H1 (cell line): ENCODE data around the gene NCBP1. TPM values are rescaled to one million over a fixed set of nuclear protein-coding genes. Genes with fewer than 3 reads are reported as not detected.

ENCODE experiments used
- CTCF ChIA-PET: fragments of 300-600 bp; sonication (Branson Sonifier 250); formaldehyde crosslinking; loops from one replicate; lab custom pipeline; 2021; ENCODE audit not compliant: partially characterized antibody; lab: Charles Lee
- POLR2A ChIA-PET: fragments of 300-600 bp; sonication (Branson Sonifier 250); formaldehyde crosslinking; loops from one replicate; lab custom pipeline; 2021; ENCODE audit warnings: inconsistent platforms; ENCODE audit not compliant: partially characterized antibody; lab: Charles Lee
- DNase-seq, 2 experiments: peaks; one replicate each; pipeline versions ENCODE4 v3.0.0 to v3.0.0-alpha.2; 2010 to 2022; ENCODE audit warnings: low spot score in 2 of 2, low read depth in 1 of 2, mixed read lengths in 1 of 2
- FAIRE-seq: peaks from 2 replicates; lab custom pipeline; 2011; peaks lifted over from hg19 to GRCh38; lab: Jason Lieb, UNC
- H2AFZ ChIP-seq: 2 replicates; pipeline ENCODE4 v1.8.1; 2012; ENCODE audit warnings: low read length, inconsistent platforms
- H2AK5ac ChIP-seq: 2 replicates; pipeline ENCODE4 v1.6.1; 2013; ENCODE audit warnings: low read depth, low read length
- H2BK120ac ChIP-seq: replicated peaks from 2 replicates; pipeline ENCODE3; 2013; ENCODE audit warnings: low read depth, low read length, inconsistent platforms
- H2BK12ac ChIP-seq: 2 replicates; pipeline ENCODE4 v1.6.1; 2013; ENCODE audit warnings: low read depth, low read length
- H2BK15ac ChIP-seq: 2 replicates; pipeline ENCODE4 v1.6.1; 2013; ENCODE audit warnings: low read length
- H2BK20ac ChIP-seq: 2 replicates; pipeline ENCODE4 v1.6.1; 2013; ENCODE audit warnings: low read length
- H2BK5ac ChIP-seq: 2 replicates; pipeline ENCODE4 v1.6.1; 2013; ENCODE audit warnings: low read depth, low read length
- H3K14ac ChIP-seq: 2 replicates; pipeline ENCODE4 v1.6.1; 2013; ENCODE audit warnings: inconsistent platforms; ENCODE audit not compliant: insufficient read length
- H3K18ac ChIP-seq: 2 replicates; pipeline ENCODE4 v1.6.1; 2013; ENCODE audit warnings: low read length; ENCODE audit errors: extremely low read depth
- H3K23ac ChIP-seq: 2 replicates; pipeline ENCODE4 v1.6.1; 2013; ENCODE audit warnings: inconsistent platforms; ENCODE audit not compliant: insufficient read length
- H3K23me2 ChIP-seq: 2 replicates; pipeline ENCODE4 v1.6.1; 2013; ENCODE audit warnings: low read depth, low read length
- H3K27ac ChIP-seq: 2 replicates; pipeline ENCODE4 v1.6.1; 2011; ENCODE audit warnings: low read depth, low read length, inconsistent platforms
- H3K27me3 ChIP-seq, 4 experiments: replicated peaks in 1 of 4; 1 replicate in 1 of 4; 2 replicates in 3 of 4; pipeline versions ENCODE4 v1.6.1 to v1.8.1; 2011 to 2013; ENCODE audit warnings: low read length in 3 of 4, mild to moderate bottlenecking in 3 of 4, inconsistent platforms in 2 of 4, mixed read lengths in 2 of 4, moderate library complexity in 1 of 4; ENCODE audit not compliant: control insufficient read depth in 3 of 4, insufficient read depth in 3 of 4; ENCODE audit errors: extremely low read depth in 1 of 4
- H3K36me3 ChIP-seq, 4 experiments: 2 replicates each; pipeline versions ENCODE4 v1.6.1 to v1.8.1; 2011 to 2013; ENCODE audit warnings: mild to moderate bottlenecking in 4 of 4, low read length in 3 of 4, moderate library complexity in 2 of 4, control low read depth in 1 of 4, inconsistent platforms in 1 of 4; ENCODE audit not compliant: insufficient read depth in 4 of 4, control insufficient read depth in 2 of 4
- H3K4ac ChIP-seq: replicated peaks from 2 replicates; pipeline ENCODE3; 2013; ENCODE audit warnings: low read length, low read depth, mixed read lengths, inconsistent platforms; ENCODE audit not compliant: insufficient read length
- H3K4me1 ChIP-seq, 4 experiments: replicated peaks in 1 of 4; 1 replicate in 1 of 4; 2 replicates in 3 of 4; pipeline versions ENCODE4 v1.6.1 to v1.8.1; 2011 to 2013; ENCODE audit warnings: low read length in 3 of 4, inconsistent platforms in 2 of 4, mixed read lengths in 1 of 4; ENCODE audit not compliant: insufficient read depth in 4 of 4, control insufficient read depth in 3 of 4
- H3K4me2 ChIP-seq, 2 experiments: 2 replicates each; pipeline versions ENCODE4 v1.6.1 to v1.8.1; 2011 to 2013; ENCODE audit warnings: low read depth in 2 of 2, low read length in 2 of 2, control low read depth in 1 of 2, inconsistent platforms in 1 of 2, mild to moderate bottlenecking in 1 of 2; ENCODE audit not compliant: insufficient read depth in 1 of 2
- H3K4me3 ChIP-seq, 4 experiments: fragments of 200-600, 300-600 bp in 1 of 4; sonication (generic), shearing (Covaris generic), sonication (Bioruptor Twin) in 1 of 4; 2 replicates each; pipeline versions ENCODE4 v1.5.1 to v1.8.1; 2011 to 2016; ENCODE audit warnings: low read length in 4 of 4, low read depth in 3 of 4, control low read depth in 2 of 4, inconsistent platforms in 2 of 4, mild to moderate bottlenecking in 2 of 4, mixed read lengths in 1 of 4, moderate library complexity in 1 of 4; ENCODE audit not compliant: insufficient read depth in 2 of 4; ENCODE audit errors: extremely low read depth in 1 of 4
- H3K56ac ChIP-seq: replicated peaks from 2 replicates; pipeline ENCODE3; 2013; ENCODE audit warnings: low read depth, mild to moderate bottlenecking, mixed read lengths, low read length, inconsistent platforms; ENCODE audit not compliant: insufficient read length
- H3K79me1 ChIP-seq: 2 replicates; pipeline ENCODE4 v1.6.1; 2013; ENCODE audit warnings: low read depth, low read length, control low read depth
- H3K79me2 ChIP-seq, 2 experiments: 2 replicates each; pipeline versions ENCODE4 v1.6.1 to v1.8.1; 2012 to 2013; ENCODE audit warnings: low read length in 2 of 2, mild to moderate bottlenecking in 2 of 2, inconsistent platforms in 1 of 2; ENCODE audit not compliant: insufficient read depth in 2 of 2, control insufficient read depth in 1 of 2
- H3K9ac ChIP-seq, 4 experiments: replicated peaks in 1 of 4; 1 replicate in 1 of 4; 2 replicates in 3 of 4; pipeline versions ENCODE4 v1.6.1 to v1.8.1; 2011 to 2013; ENCODE audit warnings: low read depth in 3 of 4, low read length in 3 of 4, control low read depth in 2 of 4, mild to moderate bottlenecking in 2 of 4, moderate library complexity in 2 of 4, inconsistent platforms in 1 of 4; ENCODE audit errors: extremely low read depth in 1 of 4
- H3K9me3 ChIP-seq, 2 experiments: 2 replicates each; pipeline versions ENCODE4 v1.6.1 to v1.8.1; 2012 to 2013; ENCODE audit warnings: mild to moderate bottlenecking in 2 of 2, moderate library complexity in 2 of 2, control low read depth in 1 of 2, inconsistent platforms in 1 of 2, low read depth in 1 of 2, low read length in 1 of 2, mixed read lengths in 1 of 2; ENCODE audit not compliant: insufficient read depth in 2 of 2
- H4K20me1 ChIP-seq, 2 experiments: replicated peaks in 1 of 2; 2 replicates each; pipeline versions ENCODE3 to v1.8.1; 2011 to 2013; ENCODE audit warnings: inconsistent platforms in 2 of 2, low read length in 2 of 2, mild to moderate bottlenecking in 1 of 2; ENCODE audit not compliant: insufficient read depth in 2 of 2, control insufficient read depth in 1 of 2
- H4K5ac ChIP-seq: 2 replicates; pipeline ENCODE4 v1.6.1; 2013; ENCODE audit warnings: low read length, low read depth, mixed read lengths, inconsistent platforms; ENCODE audit not compliant: insufficient read length
- H4K8ac ChIP-seq: 2 replicates; pipeline ENCODE4 v1.8.0; 2013; ENCODE audit warnings: mild to moderate bottlenecking, moderate library complexity, low read length, inconsistent platforms; ENCODE audit not compliant: insufficient read depth; ENCODE audit errors: extremely low read depth
- H4K91ac ChIP-seq: replicated peaks from 2 replicates; pipeline ENCODE3; 2013; ENCODE audit warnings: low read length, mixed read lengths, inconsistent platforms; ENCODE audit not compliant: insufficient read length
- GTF2F1 ChIP-seq: IDR thresholded peaks from 2 replicates; pipeline ENCODE4 v1.6.1; 2012; ENCODE audit warnings: low read depth, low read length, improper control_type of control experiment, borderline replicate concordance
- POLR2AphosphoS5 ChIP-seq: IDR thresholded peaks from 2 replicates; pipeline ENCODE4 v1.6.1; 2011; ENCODE audit warnings: low read depth, low read length
- SAP30 ChIP-seq: fragments of 300-600 bp; sonication (generic); IDR thresholded peaks from 2 replicates; pipeline ENCODE4 v1.7.1; 2012; ENCODE audit warnings: low read length, moderate library complexity, mild to moderate bottlenecking, inconsistent platforms; ENCODE audit not compliant: insufficient read depth, insufficient replicate concordance
- WGBS, 2 experiments: shearing (Covaris generic) in 1 of 2; methylation state at CpG; one replicate each; pipeline versions ENCODE4 v1.1.6 to v1.1.7; 2013 to 2015; ENCODE audit warnings: low lambda C conversion rate in 2 of 2, mixed read lengths in 2 of 2, inconsistent platforms in 1 of 2, low coverage in 1 of 2, missing lambda C conversion rate in 1 of 2; ENCODE audit not compliant: insufficient replicate concordance in 2 of 2, insufficient coverage in 1 of 2, insufficient read length in 1 of 2; ENCODE audit errors: extremely low coverage in 1 of 2, missing lambda C conversion rate in 1 of 2; 5-methylcytosine and 5-hydroxymethylcytosine counted together
- polyA plus RNA-seq, 7 experiments: library from polyadenylated mRNA; depleted of rRNA in 3 of 7; stranded (reverse) in 5 of 7; unstranded in 2 of 7; fragments of >200 nt in 5 of 7; fragments of 200-250 nt in 2 of 7; gene quantifications; 1 replicate in 5 of 7; 2 replicates in 1 of 7; 4 replicates in 1 of 7; pipeline versions ENCODE4 v1.2.1 to v1.2.3, GENCODE V29; 2011 to 2013; ENCODE audit warnings: missing spikeins in 2 of 7, mixed read lengths in 2 of 7
- total RNA-seq: library from RNA; stranded (reverse); fragmentation: NEBNext Ultra II Directional; extraction: Animal tissue kit (Norgen Biotek cat#: 25700); gene quantifications from 2 replicates; pipeline ENCODE4 v1.2.1, GENCODE V29; 2021
- TF ChIP-seq, protein P1 (sequence below): IDR thresholded peaks from 2 replicates; pipeline ENCODE4 v1.6.1; 2012; ENCODE audit warnings: inconsistent platforms

Gene NCBP1
- total and polyA plus RNA-seq, 2 of the 8 experiments (the other 6 are each of a cell fraction or from before 2014, with no cell fraction given) = 14.7 to 54.0 TPM

DNA sequence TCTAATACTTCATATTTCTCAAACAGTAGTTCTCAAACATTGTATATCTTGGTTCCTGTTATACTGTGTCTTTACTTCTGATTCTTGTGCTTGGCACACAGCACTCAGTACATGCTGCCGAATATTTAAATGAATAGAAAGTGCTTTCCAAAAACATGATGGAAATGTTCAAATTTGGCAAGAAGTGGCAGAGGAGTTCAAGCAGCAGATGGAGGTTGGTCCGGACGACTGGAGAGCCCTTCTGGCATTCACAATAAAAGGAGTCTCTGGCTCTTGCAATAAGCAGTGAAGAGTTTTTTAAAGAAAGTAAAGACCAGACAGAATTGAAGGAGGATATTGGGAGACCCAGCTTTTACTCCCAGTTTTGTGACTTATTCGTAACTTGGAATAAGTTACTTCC lies 36.7 kb upstream of the NCBP1 start:
- no peak overlapping the region for H4K5ac ChIP-seq
- H2BK5ac ChIP-seq = no peak overlapping the region
- H3K79me2 ChIP-seq = no peaks in the 10 kb centered on the region
- H3K79me1 ChIP-seq = no peaks in the 10 kb centered on the region; the same call in 1 of the 2 replicates
- WGBS, 2 experiments = 85% methylated on average over 4 of the region's 4 CpGs; no CpG with 5 or more reads in 1 of the 2 experiments
- no peak overlapping the region for H2AFZ ChIP-seq
- peaks cover 0 to 5% (median 0%) of the 10 kb centered on the region in 4 experiments; a peak in 3 of 7 replicates for H3K4me1 ChIP-seq
- no peak overlapping the region for H3K14ac ChIP-seq
- no peak overlapping the region for H2BK120ac ChIP-seq
- no peak overlapping the region for H3K27ac ChIP-seq
- ChIA-PET POLR2A (interaction anchor here (1.1 to 1.5 kb wide), 2 partner anchors 11 to 42 kb away, joined by 3 read pairs; no protein-coding TSS in a partner anchor), CTCF (interaction anchor here (1.0 to 22.2 kb wide), 9 partner anchors 10 to 211 kb away, joined by 3 to 574 read pairs (median 17); partner anchors contain the start of gene TMOD1)
- H3K56ac ChIP-seq = no peak overlapping the region
- no peak overlapping the region for H2BK20ac ChIP-seq
- H3K27me3 ChIP-seq = no peaks in the 10 kb centered on the region
- H4K91ac ChIP-seq = no peak overlapping the region
- H3K36me3 ChIP-seq = peaks cover 5 to 13% (median 13%) of the 10 kb centered on the region in 4 experiments; a peak in 7 of 8 replicates
- H4K20me1 ChIP-seq = no peaks in the 10 kb centered on the region
- FAIRE-seq (no peak), DNase-seq (no peak)
- no peaks in the 10 kb centered on the region for H3K9me3 ChIP-seq
- H4K8ac ChIP-seq = no peak overlapping the region
- no peak overlapping the region for H3K4ac ChIP-seq
- no peak overlapping the region for H2BK12ac ChIP-seq
- H3K9ac ChIP-seq = no peak overlapping the region
- H2BK15ac ChIP-seq = no peak overlapping the region
- no peak overlapping the region for H3K23ac ChIP-seq
- H2AK5ac ChIP-seq = no peak overlapping the region
- H3K18ac ChIP-seq = no peak overlapping the region
- no peak overlapping the region for H3K4me3 ChIP-seq
- no peak overlapping the region for H3K4me2 ChIP-seq
- H3K23me2 ChIP-seq = no peaks in the 10 kb centered on the region
- TF ChIP-seq SAP30 (no peak), GTF2F1 (no peak), POLR2AphosphoS5 (no peak)
- TF ChIP-seq, protein P1, sequence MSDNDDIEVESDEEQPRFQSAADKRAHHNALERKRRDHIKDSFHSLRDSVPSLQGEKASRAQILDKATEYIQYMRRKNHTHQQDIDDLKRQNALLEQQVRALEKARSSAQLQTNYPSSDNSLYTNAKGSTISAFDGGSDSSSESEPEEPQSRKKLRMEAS = no peak
